Measurements from ENCODE around the gene COASY.
A peak's percentile ranks its signal among the peaks of the same experiment; 100 is the strongest.

Gene COASY

GRCh38 chr17:42581744-42582270 lies 19.9 kb downstream of the COASY start:
- Histone ChIP-seq H3K4me3 (ENCODE audit: low read length) (no peak overlapping the region), H3K27me3 (replicated peaks; ENCODE audit: insufficient read depth, low read length) (no peaks in the 10 kb centered on the region), H3K27ac (ENCODE audit: low read length) (no peak overlapping the region; the same call in 1 of the 2 replicates), H3K9ac (ENCODE audit: low read length) (no peak overlapping the region), H3K4me2 (ENCODE audit: low read depth, low read length) (no peak overlapping the region), H3K36me3 (replicated peaks; ENCODE audit: insufficient read depth, low read length) (peaks cover 13% of the 10 kb centered on the region; the same call in 1 of the 2 replicates), H3K4me1 (ENCODE audit: low read length) (peaks cover 48% of the 10 kb centered on the region), H4K20me1 (ENCODE audit: insufficient read depth, low read length) (no peaks in the 10 kb centered on the region), H3K9me2 (replicated peaks; ENCODE audit: insufficient read depth, low read length) (no peaks in the 10 kb centered on the region), H2AFZ (ENCODE audit: low read length) (no peak overlapping the region), H3K79me2 (ENCODE audit: low read length) (peaks cover 56% of the 10 kb centered on the region), H3F3A (ENCODE audit: insufficient read depth, low read length) (peaks cover 45% of the 10 kb centered on the region), H3K9me3 (replicated peaks; ENCODE audit: insufficient read depth, low read length) (no peaks in the 10 kb centered on the region)
- no peak for DNase-seq
- no peak for TF ChIP-seq EZH2 (optimal IDR thresholded peaks at IDR 0.05; ENCODE audit: low read depth, low read length)
- TF ChIP-seq, protein P1, sequence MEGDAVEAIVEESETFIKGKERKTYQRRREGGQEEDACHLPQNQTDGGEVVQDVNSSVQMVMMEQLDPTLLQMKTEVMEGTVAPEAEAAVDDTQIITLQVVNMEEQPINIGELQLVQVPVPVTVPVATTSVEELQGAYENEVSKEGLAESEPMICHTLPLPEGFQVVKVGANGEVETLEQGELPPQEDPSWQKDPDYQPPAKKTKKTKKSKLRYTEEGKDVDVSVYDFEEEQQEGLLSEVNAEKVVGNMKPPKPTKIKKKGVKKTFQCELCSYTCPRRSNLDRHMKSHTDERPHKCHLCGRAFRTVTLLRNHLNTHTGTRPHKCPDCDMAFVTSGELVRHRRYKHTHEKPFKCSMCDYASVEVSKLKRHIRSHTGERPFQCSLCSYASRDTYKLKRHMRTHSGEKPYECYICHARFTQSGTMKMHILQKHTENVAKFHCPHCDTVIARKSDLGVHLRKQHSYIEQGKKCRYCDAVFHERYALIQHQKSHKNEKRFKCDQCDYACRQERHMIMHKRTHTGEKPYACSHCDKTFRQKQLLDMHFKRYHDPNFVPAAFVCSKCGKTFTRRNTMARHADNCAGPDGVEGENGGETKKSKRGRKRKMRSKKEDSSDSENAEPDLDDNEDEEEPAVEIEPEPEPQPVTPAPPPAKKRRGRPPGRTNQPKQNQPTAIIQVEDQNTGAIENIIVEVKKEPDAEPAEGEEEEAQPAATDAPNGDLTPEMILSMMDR (IDR thresholded peaks at IDR 0.05; ENCODE audit: low read length), result no peak
- TF ChIP-seq EZH2phosphoT487 (IDR thresholded peaks at IDR 0.05; ENCODE audit: low read length), result no peak

DNA sequence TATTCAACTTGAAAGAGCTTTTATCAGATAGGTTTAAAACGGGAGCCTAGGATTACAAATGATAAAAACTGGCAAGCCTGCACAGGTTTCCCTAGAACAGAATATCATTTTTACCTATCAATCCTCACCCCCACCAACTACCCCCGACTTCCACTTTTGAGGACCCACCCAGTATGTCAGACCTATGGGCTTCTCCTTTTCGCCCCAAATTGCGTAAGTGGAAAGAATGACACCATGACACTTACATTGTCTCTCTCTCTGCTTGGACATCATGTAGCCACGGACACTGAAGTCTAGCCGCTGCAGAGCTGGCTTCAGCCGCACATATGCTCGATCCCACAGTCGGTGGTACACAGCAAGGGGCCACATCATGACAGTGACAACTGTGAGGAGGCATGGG lies 22.9 kb downstream of the COASY start:
- Histone ChIP-seq H3F3A (ENCODE audit: insufficient read depth, low read length) (peaks cover 39% of the 10 kb centered on the region), H3K27ac (ENCODE audit: low read length) (no peak overlapping the region), H3K4me1 (ENCODE audit: low read length) (peaks cover 53% of the 10 kb centered on the region), H4K20me1 (ENCODE audit: insufficient read depth, low read length) (no peaks in the 10 kb centered on the region), H3K4me2 (ENCODE audit: low read depth, low read length) (no peak overlapping the region), H2AFZ (ENCODE audit: low read length) (no peak overlapping the region), H3K4me3 (ENCODE audit: low read length) (no peak overlapping the region), H3K27me3 (replicated peaks; ENCODE audit: insufficient read depth, low read length) (no peaks in the 10 kb centered on the region), H3K36me3 (replicated peaks; ENCODE audit: insufficient read depth, low read length) (peaks cover 13% of the 10 kb centered on the region; the same call in 1 of the 2 replicates), H3K9me3 (replicated peaks; ENCODE audit: insufficient read depth, low read length) (no peaks in the 10 kb centered on the region), H3K79me2 (ENCODE audit: low read length) (peaks cover 65% of the 10 kb centered on the region), H3K9me2 (replicated peaks; ENCODE audit: insufficient read depth, low read length) (no peaks in the 10 kb centered on the region), H3K9ac (ENCODE audit: low read length) (no peak overlapping the region)
- DNase-seq, result no peak
- TF ChIP-seq EZH2phosphoT487 (IDR thresholded peaks at IDR 0.05; ENCODE audit: low read length) (no peak), EZH2 (optimal IDR thresholded peaks at IDR 0.05; ENCODE audit: low read depth, low read length) (no peak)
- TF ChIP-seq, protein P1 (IDR thresholded peaks at IDR 0.05; ENCODE audit: low read length), result no peak

DNA sequence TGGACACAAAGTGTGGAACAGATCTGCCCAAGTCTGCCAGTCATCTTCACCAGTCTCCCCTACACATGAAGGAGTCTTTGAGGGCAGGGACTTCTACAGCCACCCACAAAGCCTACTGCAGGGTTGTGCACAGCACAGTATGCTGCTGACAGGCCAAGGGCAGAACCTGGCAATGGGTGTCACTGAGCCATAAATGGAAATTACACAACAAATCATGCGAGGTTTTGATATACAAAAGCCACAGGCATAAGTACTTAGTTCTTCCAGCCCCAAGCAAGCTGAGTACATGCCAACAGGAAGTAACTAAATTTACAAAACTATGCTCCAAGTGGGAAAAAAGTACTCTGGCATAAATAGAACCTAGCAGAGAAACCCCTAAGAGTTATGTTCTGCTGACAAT lies 23.4 kb downstream of the COASY start:
- Histone ChIP-seq H3F3A (ENCODE audit: insufficient read depth, low read length) (peaks cover 35% of the 10 kb centered on the region), H2AFZ (ENCODE audit: low read length) (no peak overlapping the region), H3K4me3 (ENCODE audit: low read length) (no peak overlapping the region), H3K9me3 (replicated peaks; ENCODE audit: insufficient read depth, low read length) (no peaks in the 10 kb centered on the region), H3K27me3 (replicated peaks; ENCODE audit: insufficient read depth, low read length) (no peaks in the 10 kb centered on the region), H4K20me1 (ENCODE audit: insufficient read depth, low read length) (no peaks in the 10 kb centered on the region), H3K9ac (ENCODE audit: low read length) (no peak overlapping the region), H3K36me3 (replicated peaks; ENCODE audit: insufficient read depth, low read length) (peaks cover 13% of the 10 kb centered on the region; the same call in 1 of the 2 replicates), H3K9me2 (replicated peaks; ENCODE audit: insufficient read depth, low read length) (no peaks in the 10 kb centered on the region), H3K79me2 (ENCODE audit: low read length) (peaks cover 66% of the 10 kb centered on the region), H3K4me2 (ENCODE audit: low read depth, low read length) (peak overlapping the region; percentile 60; the same call in 1 of the 2 replicates), H3K4me1 (ENCODE audit: low read length) (peaks cover 48% of the 10 kb centered on the region), H3K27ac (ENCODE audit: low read length) (peak overlapping the region; percentile 72; the same call in 1 of the 2 replicates)
- DNase-seq, result no peak
- TF ChIP-seq, protein P1 (IDR thresholded peaks at IDR 0.05; ENCODE audit: low read length), result no peak
- TF ChIP-seq EZH2 (optimal IDR thresholded peaks at IDR 0.05; ENCODE audit: low read depth, low read length) (no peak), EZH2phosphoT487 (IDR thresholded peaks at IDR 0.05; ENCODE audit: low read length) (no peak)
